Activated CD4-positive, alpha-beta T cell treated with anti-CD3 and anti-CD28 coated beads for 48 hours (primary cell): ENCODE data around the gene LAMTOR4.
"Not testable (repeated sequence)": the region's sequence is repeated elsewhere in the genome, so short reads cannot be mapped to it uniquely, and the experiment has no call there.

Source experiments
- DNase-seq: peaks from one replicate; pipeline ENCODE4 v3.0.0-alpha.2; 2020

LAMTOR4 gene

DNA sequence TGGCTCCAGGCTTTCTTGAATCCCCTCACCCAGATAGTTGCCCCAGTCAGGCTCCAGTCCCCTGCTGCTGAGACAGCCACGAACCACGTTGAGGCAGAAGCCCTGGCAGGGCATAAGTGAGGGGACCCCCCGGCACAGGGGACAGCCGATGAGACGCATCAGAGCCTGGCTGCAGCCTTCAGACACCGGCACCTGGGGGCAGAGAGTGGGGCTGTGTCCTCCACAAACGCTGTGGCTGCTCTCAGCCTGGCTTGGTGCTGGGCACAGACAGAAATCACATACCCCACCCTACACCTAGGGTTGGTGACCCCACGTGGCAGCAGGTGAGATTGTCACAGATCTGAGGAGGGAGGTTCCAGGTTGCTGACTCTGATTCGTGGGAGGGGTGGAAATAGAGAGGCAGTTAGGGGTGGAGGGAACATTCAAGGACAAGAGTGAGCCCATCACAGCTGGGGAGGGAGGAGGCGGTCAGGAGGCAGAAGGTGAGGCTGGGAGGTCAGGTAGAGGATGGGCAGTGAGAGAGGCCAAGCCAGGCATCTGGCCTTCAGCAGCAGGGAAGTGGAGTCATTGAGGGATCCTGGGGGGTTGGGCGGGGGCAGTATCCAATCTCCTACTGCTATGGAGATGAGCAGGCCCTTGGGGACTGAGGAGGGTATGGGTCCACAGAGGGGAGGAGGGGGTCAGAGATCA is 25.2 kb downstream of the LAMTOR4 start:
- no peak for DNase-seq

GRCh38 chr7:100174582-100174981 is 25.9 kb downstream of the LAMTOR4 start:
- no peak for DNase-seq

DNA sequence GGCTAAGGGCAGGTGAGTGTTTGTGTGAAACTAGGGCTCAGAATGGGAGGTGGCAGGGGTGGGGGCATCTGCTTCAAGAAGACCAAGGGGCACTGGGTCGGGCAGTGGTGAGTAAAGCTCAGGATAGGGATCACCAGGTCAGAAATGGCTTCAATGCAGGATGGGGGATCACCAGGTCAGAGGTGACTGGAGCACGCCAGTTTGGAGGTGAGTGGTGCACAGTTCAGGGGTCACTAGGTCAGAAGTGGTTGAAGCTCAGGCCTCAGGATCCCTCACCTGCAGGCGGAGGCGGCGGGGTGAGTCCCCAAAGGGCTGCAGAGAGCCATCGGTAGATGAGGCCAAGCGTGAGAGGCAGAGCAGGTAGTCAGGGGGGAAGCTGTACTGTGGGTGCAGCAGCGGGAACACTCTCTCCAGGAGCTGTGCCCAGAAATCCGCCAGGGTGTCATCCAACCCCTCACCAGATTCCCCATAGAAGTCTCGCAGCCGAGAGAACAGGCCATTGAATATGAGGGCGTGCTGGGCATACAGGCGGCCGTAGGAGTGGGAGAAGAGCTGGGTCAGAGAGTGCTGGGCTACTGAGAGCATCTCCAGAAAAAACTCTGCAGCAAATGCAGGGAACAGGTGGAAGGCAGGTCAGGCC is 26.7 kb downstream of the LAMTOR4 start:
- no peak for DNase-seq

DNA sequence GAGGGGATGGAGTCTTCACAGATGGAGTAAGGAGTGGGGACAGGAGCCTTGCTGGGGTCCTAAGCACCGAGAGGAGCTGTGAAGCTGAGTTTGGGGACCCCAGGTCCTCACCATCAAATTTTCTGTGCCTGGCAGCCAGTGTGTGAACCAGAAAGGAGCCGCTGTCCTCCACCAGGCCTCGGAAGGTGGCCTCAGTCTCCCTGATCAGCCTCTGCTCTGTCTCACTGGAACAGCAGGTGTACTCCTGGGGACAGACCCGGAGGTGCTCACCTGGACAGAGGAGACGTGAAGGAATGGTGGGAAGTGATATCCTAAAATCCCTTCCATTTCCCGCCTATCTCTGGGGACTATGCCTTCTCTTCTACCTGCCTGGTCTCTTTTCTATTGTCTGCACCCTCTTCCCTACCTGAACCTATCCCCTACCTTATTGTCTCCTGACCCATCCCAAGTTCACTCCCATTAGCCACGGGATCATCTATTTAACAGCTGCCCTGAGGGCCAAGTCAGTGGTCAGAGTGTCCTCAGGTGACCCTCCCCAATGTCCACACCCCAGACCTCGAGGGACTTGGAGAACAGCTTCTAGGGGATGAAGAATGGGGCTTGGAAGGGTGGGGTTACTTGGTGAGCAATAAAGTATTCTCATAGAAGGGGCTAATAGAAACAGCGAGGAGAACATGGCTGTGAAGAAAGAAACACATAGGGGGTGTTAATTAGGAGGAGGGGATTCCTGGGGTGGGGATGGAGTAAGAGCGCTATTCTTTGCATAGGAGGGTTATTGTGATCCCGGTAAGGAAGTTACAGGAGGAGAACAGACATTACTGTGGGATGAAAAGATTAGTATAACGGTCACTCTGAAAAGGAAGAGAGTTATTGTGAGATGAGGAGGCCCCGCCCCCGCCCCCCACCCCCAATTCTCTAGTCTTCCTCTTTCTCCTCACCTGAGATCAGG is 27.7 kb downstream of the LAMTOR4 start:
- DNase-seq: no peak

GRCh38 chr7:100177045-100178001 is 28.6 kb downstream of the LAMTOR4 start, which contains the start of the genes GPC2 and STAG3:
Gene GPC2 (minus strand): TSS chr7:100177381. CDS start chr7:100177199, 182 bp downstream.
Gene STAG3 (plus strand): TSS chr7:100177918. CDS start chr7:100180557, 2,639 bp downstream.
- DNase-seq: peak; percentile 100

GRCh38 chr7:100180084-100180483 is 31.4 kb downstream of the LAMTOR4 start:
- DNase-seq: not testable (repeated sequence)

DNA sequence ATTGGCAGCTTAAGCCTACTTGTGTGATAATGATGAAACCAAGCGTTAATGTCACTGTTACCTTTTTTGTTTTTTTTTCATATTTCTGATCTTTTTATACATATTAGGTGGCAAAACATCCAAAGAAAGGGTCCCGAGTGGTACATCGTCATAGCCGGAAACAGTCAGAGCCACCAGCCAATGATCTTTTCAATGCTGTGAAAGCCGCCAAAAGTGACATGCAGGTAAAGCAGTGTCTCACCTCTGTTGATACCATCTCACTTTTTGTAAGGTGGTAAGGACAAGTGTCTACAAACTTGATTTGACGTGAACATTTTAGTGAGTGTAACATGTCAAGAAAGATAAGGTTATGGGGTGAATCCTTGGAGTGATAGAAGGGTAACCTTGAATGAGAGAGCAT is 33.9 kb downstream of the LAMTOR4 start:
- not testable (repeated sequence) for DNase-seq

DNA sequence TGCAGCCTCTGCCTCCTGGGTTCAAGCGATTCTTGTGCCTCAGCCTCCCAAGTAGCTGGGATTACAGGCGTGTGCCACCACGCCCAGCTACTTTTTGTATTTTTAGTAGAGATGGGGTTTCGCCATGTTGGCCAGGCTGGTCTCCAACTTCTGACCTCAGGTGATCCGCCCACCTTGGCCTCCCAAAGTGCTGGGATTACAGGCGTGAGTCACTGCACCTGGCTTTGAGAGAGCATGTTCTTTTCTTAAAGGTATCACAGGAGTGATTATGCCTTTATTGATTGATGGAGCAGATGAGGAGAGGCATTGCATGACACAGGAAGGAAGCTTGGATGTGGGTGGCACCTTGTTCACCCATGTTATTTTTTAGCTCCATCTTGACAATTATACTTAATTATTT is 34.4 kb downstream of the LAMTOR4 start:
- not testable (repeated sequence) for DNase-seq

- DNase-seq: no peak
Observed at GRCh38 chr7:100185726-100186125, 37.0 kb downstream of the LAMTOR4 start.

DNA sequence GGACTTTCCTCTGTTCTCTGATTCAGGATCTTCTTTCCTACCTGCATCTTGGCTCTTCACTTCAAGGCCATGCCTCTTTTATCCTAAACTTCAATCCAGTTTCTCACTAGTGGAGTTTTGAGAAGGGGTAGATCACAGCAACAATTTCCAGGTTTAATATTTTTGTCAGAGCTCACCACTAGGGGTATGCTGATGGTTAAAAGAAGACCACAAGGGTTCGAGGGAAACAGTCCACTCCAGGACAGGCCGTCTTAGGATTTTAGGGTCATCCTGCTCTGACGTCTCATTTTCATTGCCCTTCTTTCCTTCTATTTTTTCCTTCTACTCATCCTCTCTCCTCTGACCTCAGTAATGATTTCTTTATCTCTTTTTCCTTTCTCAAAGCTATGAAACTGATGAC is 40.3 kb downstream of the LAMTOR4 start:
- DNase-seq: no peak

GRCh38 chr7:100190048-100190711 is 41.5 kb downstream of the LAMTOR4 start:
- DNase-seq: no peak

DNA sequence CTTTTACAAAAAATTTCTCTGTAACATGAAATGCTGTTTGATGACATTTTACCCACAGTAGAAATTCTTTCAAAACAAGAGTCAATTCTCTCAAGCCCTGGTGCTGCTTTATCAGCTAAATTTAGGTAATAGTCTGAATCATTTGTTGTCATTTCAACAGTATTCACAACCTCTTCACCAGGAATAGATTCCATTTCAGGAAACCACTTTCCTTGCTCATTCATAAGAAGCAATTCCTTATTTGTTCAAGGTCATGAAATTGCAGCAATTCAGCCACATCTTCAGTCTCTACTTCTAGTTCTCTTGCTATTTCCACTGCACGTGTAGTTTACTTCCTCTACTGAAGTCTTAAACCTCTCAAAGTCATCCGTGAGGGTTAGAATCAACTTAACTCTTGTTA is 43.1 kb downstream of the LAMTOR4 start:
- no peak for DNase-seq

DNA sequence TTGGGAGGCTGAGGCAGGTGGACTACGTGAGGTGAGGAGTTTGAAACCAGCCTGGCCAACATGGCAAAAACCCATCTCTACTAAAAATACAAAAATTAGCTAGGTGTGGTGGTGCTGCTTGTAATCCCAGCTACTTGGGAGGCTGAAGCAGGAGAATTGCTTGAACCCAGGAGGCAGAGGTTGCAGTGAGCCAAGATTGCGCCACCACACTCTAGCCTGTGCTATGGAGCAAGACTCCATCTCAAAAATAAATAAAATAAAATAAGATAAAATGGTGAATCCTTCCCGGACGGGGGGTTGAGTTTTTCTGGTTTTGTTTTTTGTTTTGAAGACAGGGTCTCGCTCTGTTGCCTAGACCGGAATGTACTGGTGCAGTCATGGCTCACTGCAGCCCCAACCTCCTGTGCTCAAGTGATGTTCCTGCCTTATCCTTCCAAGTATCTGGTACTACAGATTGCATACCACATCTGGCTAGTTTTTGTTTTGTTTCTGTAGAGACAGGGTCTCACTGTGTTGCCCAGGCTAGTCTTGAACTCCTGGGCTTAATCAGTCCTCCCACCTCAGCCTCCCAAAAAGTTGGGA is 43.7 kb downstream of the LAMTOR4 start:
- not testable (repeated sequence) for DNase-seq

DNA sequence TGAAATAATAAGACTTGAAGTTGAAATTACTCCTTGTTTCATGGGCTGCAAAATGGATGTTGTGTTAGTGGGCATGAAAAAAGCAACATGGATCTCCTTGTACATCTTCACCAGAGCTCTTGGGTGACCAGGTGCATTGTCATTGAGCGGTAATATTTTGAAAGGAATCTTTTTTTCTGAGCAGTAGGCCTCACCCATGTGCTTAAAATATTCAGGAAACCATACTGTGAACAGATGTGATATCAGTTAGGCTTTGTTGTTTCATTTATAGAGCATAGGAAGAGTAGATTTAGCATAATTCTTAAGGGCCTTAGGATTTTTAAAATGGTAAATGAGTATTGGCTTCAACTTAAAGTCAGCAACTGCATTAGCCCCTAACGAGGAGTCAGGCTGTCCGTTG is 44.3 kb downstream of the LAMTOR4 start:
- DNase-seq: no peak

- DNase-seq: no peak
Observed at GRCh38 chr7:100195222-100195621, 46.5 kb downstream of the LAMTOR4 start.

- DNase-seq: not testable (repeated sequence)
Observed at GRCh38 chr7:100195901-100196322, 47.2 kb downstream of the LAMTOR4 start.

- DNase-seq: no peak
Observed at GRCh38 chr7:100198266-100198665, 49.5 kb downstream of the LAMTOR4 start.

DNA sequence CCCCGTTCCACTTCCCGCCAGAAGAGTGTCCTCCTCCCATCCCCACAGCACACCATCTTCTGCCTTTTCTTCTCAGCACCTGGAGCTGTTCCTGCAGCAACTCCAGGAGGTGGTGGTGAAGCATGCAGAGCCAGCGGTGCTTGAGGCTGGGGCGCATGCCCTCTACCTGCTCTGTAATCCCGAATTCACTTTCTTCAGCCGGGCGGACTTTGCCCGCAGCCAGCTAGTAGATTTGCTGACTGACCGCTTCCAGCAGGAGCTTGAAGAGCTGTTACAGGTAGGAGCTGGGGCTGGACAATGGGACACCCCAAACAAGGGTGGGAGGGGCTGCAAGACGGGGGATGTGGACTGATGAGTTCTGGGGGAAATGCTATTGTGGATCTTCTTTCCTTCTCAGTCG is 52.0 kb downstream of the LAMTOR4 start:
- DNase-seq: no peak
